Activated naive CD8-positive, alpha-beta T cell treated with anti-CD3 and anti-CD28 coated beads, Interleukin-2, amount 10 ng/mL, durations not matched to agents 7 days and 5 days (primary cell): ENCODE measurements around the gene GPR142. TPM values are rescaled to one million over a fixed set of nuclear protein-coding genes. Genes with fewer than 3 reads are reported as not detected.

Experiments
- ATAC-seq: fragments of 150-1000 bp; cut with Tn5 transposase; one replicate; pipeline ENCODE4 v1.10.0; 2021; ENCODE audit warnings: low read depth, moderate library complexity
- POLR2A ChIA-PET: fragments of 350-600 bp; sonication (Branson Sonifier 250); formaldehyde crosslinking; loops from one replicate; lab custom pipeline; 2021; ENCODE audit warnings: antibody characterized with exemption; lab: Charles Lee
- DNase-seq: peaks from one replicate; pipeline ENCODE4 v3.0.0; 2021
- H3K27ac Mint-ChIP-seq: one replicate; pipeline ENCODE4 v1.8.0; 2022; ENCODE audit warnings: mild to moderate bottlenecking, mixed read lengths
- H3K27me3 Mint-ChIP-seq: one replicate; pipeline ENCODE4 v1.8.0; 2022; ENCODE audit warnings: mild to moderate bottlenecking, moderate library complexity, mixed read lengths
- H3K36me3 Mint-ChIP-seq: one replicate; pipeline ENCODE4 v1.8.0; 2021; ENCODE audit warnings: mild to moderate bottlenecking, mixed read lengths
- H3K4me1 Mint-ChIP-seq: one replicate; pipeline ENCODE4 v1.8.0; 2021; ENCODE audit warnings: mixed read lengths
- H3K4me3 Mint-ChIP-seq: one replicate; pipeline ENCODE4 v1.8.0; 2022; ENCODE audit warnings: mild to moderate bottlenecking, moderate library complexity, mixed read lengths
- H3K9me3 Mint-ChIP-seq: one replicate; pipeline ENCODE4 v1.8.0; 2021; ENCODE audit warnings: mixed read lengths
- total RNA-seq, 2 experiments: library from RNA; stranded (reverse); gene quantifications; one replicate each; pipeline ENCODE4 v1.2.3, GENCODE V29; 2021

Gene GPR142
- total RNA-seq, 2 experiments from 2014 or later, result not detected

DNA sequence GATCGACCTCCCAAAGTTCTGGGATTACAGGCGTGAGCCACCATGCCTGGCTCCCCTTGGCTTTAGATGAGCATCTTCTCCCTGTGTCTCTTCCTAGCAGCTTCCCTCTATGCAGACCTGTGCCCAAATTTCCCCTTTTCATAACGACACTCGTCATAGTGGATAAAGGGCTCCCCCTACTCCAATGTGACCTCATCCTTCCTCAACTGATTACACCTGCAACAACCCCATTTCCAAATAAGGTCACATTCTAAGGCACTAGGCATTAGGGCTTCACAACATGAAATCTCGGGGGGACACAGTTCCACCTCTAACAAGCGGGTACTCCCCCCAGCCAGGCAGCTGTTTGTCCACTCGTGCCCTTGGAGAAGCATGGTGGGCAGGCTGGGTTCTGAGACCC, 31.0 kb upstream of the GPR142 start:
- no peak overlapping the region for H3K27ac Mint-ChIP-seq
- no peak for ATAC-seq
- no peak for DNase-seq
- no peaks in the 10 kb centered on the region for H3K9me3 Mint-ChIP-seq
- no peaks in the 10 kb centered on the region for H3K36me3 Mint-ChIP-seq
- H3K4me3 Mint-ChIP-seq, result no peak overlapping the region
- POLR2A ChIA-PET, result no interaction called here
- peaks cover 12% of the 10 kb centered on the region for H3K4me1 Mint-ChIP-seq
- peaks cover 4% of the 10 kb centered on the region for H3K27me3 Mint-ChIP-seq

DNA sequence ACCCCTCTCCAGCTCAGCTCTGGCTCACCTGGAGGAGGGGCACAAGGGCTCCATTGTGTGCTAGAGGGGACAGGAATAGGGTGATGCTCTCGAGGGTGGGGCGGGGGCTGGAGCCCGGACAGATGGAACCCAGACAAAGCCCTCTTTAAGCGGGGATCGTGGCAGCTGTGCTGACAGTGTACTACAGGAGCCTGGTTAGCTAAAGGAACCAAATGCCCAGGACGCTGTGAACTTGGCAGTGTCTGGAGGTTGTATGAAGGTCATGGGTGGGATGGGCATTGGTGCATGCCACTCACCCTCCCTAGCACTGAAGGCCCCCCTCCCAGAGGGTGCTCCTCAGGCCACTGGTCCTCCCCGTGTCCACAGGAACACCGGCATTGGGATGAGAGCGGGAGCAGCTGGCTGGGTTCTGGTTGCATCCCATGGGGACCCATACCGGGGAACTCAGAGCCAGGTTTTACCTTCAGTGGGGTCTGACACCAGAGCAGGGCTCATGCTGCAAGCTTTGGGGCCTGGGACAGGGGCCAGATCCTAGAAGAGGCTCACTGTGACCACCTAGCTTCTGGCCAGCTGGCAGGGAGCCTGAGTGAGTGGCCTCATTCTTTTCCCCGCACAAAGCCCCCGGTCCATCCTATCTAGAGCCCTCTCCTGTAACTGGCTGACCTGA, 29.3 kb upstream of the GPR142 start:
- POLR2A ChIA-PET, result no interaction called here
- Mint-ChIP-seq H3K27me3 (peaks cover 4% of the 10 kb centered on the region), H3K36me3 (no peaks in the 10 kb centered on the region), H3K4me3 (no peak overlapping the region), H3K9me3 (no peaks in the 10 kb centered on the region), H3K27ac (no peak overlapping the region), H3K4me1 (peaks cover 10% of the 10 kb centered on the region)
- DNase-seq (no peak), ATAC-seq (no peak)

DNA sequence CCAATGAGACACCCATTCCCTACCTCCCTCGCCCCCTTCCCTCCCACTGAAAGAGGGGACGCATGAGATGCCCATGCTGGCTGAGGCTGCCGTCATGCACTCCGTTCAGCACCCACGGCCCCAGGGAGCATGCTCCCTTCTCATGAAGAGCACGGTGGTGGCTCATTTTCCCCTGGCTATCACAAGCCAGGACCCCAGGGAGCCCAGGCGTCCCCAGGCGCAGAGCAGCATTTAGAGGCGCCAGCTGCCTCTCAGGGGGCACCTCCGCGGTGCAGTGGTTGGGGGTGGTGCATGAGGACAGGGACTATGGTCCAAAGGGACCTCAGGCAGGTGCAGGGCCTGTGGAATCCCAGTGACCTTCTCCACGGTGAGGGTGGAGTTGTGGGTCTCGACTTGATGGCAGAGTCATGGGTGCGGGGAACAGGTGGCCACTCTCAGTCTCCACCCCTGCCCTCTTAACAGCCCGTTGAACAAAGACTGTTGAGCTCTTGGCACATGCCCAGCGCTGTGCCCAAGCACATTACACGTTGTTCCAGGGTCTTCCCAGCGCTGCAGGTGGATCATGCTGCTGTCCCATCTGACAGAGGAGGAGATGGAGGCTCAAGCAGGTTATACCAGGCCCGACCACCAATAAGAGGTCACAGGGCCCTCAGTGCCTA, 27.6 kb upstream of the GPR142 start:
- POLR2A ChIA-PET, result no interaction called here
- Mint-ChIP-seq H3K27me3 (peaks cover 4% of the 10 kb centered on the region), H3K4me3 (no peak overlapping the region), H3K9me3 (no peaks in the 10 kb centered on the region), H3K36me3 (no peaks in the 10 kb centered on the region), H3K4me1 (peaks cover 3% of the 10 kb centered on the region), H3K27ac (no peak overlapping the region)
- DNase-seq, result no peak
- no peak for ATAC-seq

DNA sequence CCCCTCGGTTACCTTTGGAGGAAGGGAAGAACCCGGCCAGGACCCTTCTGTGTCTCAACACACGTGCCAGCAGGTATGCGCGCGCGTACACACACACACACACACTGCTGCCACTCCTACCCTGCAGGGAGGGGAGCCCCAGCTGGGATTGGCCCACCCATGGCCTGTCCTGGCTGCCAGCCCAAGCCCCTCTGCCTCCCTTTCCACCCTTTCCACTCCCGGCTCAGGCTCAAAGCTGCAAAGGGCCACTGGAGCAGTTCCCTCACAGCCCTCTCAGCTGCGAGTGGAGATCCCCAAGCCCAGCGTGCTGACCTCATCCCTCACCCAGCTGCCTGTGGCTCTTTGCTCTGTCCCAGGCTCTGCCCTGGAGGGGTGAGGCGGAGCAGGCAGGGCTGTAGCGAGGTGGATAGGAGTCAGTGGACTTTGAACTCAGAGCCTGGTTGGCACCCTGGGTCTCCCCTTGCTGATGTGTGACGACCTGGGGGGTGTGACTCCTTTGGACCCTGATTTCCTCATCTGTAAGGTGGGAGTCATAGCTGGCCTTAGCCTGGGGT, 26.8 kb upstream of the GPR142 start:
- no peaks in the 10 kb centered on the region for H3K4me1 Mint-ChIP-seq
- no peak for DNase-seq

DNA sequence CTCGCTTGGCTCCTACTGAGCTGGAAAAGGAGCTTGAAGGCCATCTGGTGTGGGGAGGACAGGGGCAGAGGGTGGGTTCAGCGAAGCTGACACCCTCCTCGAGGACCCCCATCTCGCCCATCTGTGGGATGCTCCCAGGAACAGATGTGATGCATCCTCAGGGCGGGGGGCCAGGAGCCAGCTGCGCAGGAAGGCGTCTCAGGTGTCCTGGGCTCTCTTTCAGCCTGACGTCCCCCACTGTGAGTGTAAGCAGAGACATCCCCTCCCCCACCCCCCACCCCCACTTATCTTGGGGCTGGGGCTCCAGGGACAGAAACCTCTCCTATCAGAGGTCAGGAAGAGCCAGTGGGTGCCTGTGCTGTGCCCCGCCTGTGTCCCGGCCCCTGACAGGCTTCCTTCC, 25.1 kb upstream of the GPR142 start:
- Mint-ChIP-seq H3K9me3 (no peaks in the 10 kb centered on the region), H3K4me3 (no peak overlapping the region), H3K27ac (no peak overlapping the region), H3K27me3 (peaks cover 9% of the 10 kb centered on the region), H3K4me1 (no peaks in the 10 kb centered on the region), H3K36me3 (no peaks in the 10 kb centered on the region)
- DNase-seq, result no peak
- no peak for ATAC-seq
- POLR2A ChIA-PET, result no interaction called here

More for the DNA sequence above, 26.8 kb upstream of the GPR142 start:
- H3K4me3 Mint-ChIP-seq, result no peak overlapping the region
- POLR2A ChIA-PET, result no interaction called here
- no peak overlapping the region for H3K27ac Mint-ChIP-seq
- H3K9me3 Mint-ChIP-seq, result no peaks in the 10 kb centered on the region
- no peak for ATAC-seq
- no peaks in the 10 kb centered on the region for H3K36me3 Mint-ChIP-seq
- H3K27me3 Mint-ChIP-seq, result peaks cover 6% of the 10 kb centered on the region

DNA sequence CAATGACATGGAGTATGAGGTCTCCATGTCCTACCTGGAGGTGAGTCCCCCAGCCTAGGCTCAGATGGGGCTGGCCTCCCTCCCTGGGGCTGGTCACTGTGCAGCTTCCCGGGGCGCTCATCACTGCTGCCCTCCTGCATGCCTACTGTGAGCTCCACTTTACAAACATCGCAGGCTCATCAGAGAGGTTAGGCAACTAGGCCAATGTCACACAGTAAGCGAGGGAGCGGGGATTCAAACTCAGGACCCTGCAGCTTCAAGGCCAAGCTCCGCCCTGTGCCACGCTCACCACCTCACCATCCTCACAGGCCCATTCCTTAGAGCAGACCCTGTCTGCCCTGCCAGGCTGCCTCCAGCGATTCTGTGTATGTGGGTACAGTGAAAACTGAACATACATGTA, 24.2 kb upstream of the GPR142 start:
- no peaks in the 10 kb centered on the region for H3K4me1 Mint-ChIP-seq
- H3K4me3 Mint-ChIP-seq, result no peak overlapping the region
- no peak for DNase-seq
- no peak for ATAC-seq
- no peaks in the 10 kb centered on the region for H3K36me3 Mint-ChIP-seq
- H3K27ac Mint-ChIP-seq, result no peak overlapping the region
- no peaks in the 10 kb centered on the region for H3K9me3 Mint-ChIP-seq
- POLR2A ChIA-PET, result no interaction called here
- peaks cover 5% of the 10 kb centered on the region for H3K27me3 Mint-ChIP-seq

DNA sequence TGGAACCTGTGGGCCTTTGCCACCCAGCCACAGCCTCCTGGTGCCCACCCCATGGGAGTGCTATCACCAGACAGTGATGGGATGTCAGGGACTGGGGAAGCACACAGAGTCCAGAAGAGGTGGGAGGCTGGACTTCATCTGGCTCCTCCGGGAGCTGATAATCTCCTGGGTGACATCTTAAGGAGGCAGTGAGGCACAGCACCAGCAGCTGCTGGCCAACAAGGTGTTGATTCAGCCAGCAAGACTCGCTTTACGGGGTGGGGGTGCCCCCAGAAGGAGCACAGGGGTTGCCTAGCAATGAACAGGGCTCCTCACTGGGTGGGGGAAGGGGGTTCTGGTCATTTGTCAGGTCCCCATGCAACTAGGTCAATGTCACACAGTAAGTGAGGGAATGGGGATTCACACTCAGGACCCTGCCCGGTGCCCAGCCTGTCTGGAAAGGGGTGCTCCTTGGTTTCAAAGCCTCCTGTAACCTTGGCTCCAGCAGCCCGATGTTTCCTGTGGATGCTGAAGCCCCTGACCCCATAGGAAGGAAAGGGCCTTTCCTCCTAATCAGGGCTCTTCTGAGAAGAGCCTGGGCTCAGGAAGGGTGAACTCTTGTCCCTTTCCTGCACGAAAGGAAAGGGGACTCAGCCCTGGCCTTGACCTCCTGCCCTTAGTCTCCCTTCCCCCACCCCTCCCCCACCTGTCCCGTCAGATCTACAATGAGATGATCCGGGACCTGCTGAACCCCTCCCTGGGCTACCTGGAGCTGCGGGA, 23.6 kb upstream of the GPR142 start:
- Mint-ChIP-seq H3K27me3 (peaks cover 8% of the 10 kb centered on the region), H3K4me1 (no peaks in the 10 kb centered on the region), H3K9me3 (no peaks in the 10 kb centered on the region), H3K27ac (no peak overlapping the region), H3K36me3 (no peaks in the 10 kb centered on the region), H3K4me3 (no peak overlapping the region)
- ATAC-seq (no peak), DNase-seq (no peak)
- POLR2A ChIA-PET, result no interaction called here

DNA sequence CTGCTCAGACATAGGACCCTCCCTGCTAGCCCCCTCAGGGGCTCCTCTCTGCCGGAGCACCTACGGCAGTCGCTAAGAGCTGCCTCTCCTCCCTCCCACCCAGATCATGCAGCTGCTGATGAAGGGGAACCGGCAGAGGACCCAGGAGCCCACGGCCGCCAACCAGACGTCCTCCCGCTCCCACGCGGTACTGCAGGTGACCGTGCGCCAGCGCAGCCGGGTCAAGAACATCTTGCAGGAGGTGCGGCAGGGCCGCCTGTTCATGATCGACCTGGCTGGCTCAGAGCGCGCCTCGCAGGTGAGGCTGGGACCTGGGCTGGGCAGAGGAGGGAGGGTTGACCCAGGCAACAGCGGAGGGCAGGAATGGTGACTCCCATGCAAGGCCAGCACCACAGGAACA, 22.6 kb upstream of the GPR142 start:
- no peak for DNase-seq
- POLR2A ChIA-PET, result no interaction called here

DNA sequence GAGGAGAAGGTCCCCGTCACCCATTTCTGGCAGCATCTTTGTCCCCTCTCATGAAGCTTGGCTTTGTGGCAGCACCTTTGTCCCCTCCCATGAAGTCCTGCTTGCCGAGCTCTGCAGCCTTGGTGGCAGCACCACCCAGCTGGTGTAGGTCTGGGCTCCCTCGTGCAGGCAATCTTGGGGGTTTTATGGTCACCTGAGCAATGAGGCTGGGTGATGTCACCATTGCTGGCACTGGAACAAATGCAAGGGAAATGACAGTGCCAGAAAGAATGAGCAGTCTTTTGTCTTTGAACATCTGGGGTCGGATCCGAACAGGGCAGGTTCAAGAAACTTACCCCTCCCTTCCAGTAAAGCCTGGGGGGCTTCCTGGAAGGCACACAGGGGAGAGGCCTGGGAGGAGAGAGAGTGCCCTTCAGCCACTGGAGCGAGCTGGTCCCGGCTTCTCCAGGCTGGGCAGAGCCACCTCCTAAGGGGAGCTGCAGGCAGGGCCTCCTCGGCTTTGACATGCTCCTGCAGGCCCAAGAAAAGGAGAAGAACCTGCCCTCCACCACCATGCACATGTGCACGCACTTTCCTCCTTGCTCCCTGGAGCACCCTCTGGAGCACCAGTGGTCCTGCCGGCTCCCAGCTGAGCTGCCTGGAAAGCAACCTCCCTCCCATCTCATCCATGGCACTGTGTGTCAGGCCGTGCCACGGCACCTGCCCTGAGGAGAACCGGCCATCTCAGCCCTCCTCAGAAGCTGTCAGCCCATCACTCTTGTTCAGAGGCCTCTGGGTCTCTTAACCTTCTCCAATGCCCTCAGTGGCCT, 21.7 kb upstream of the GPR142 start:
- Mint-ChIP-seq H3K27me3 (peaks cover 14% of the 10 kb centered on the region), H3K4me3 (no peak overlapping the region), H3K4me1 (no peaks in the 10 kb centered on the region), H3K36me3 (no peaks in the 10 kb centered on the region), H3K27ac (no peak overlapping the region), H3K9me3 (no peaks in the 10 kb centered on the region)
- ATAC-seq (no peak), DNase-seq (no peak)
- POLR2A ChIA-PET, result no interaction called here

More for the DNA sequence above, 22.6 kb upstream of the GPR142 start:
- H3K27me3 Mint-ChIP-seq, result peaks cover 9% of the 10 kb centered on the region
- H3K4me1 Mint-ChIP-seq, result no peaks in the 10 kb centered on the region
- ATAC-seq, result no peak
- H3K4me3 Mint-ChIP-seq, result no peak overlapping the region
- no peak overlapping the region for H3K27ac Mint-ChIP-seq
- H3K36me3 Mint-ChIP-seq, result no peaks in the 10 kb centered on the region
- H3K9me3 Mint-ChIP-seq, result no peaks in the 10 kb centered on the region

DNA sequence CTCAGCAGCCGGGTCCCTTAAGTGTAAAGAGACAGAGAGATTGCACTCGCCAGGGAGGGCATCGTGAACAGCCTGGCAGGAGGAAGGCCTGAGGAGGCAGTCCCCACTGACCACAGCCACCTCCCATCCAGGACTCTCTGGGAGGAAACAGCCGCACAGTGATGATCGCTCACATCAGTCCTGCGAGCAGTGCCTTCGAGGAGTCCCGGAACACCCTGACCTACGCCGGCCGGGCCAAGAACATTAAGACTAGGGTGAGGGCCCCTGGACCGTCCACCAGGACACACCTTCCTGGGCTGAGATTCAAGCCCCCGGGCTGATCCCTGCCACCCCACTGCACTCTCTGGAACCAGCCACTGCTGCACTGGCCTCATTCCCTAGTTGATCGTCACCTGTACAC, 19.7 kb upstream of the GPR142 start:
- DNase-seq (no peak), ATAC-seq (no peak)
- no peaks in the 10 kb centered on the region for H3K4me1 Mint-ChIP-seq
- no peaks in the 10 kb centered on the region for H3K9me3 Mint-ChIP-seq
- no peaks in the 10 kb centered on the region for H3K36me3 Mint-ChIP-seq
- POLR2A ChIA-PET, result no interaction called here
- no peak overlapping the region for H3K4me3 Mint-ChIP-seq
- no peak overlapping the region for H3K27ac Mint-ChIP-seq
- peaks cover 24% of the 10 kb centered on the region for H3K27me3 Mint-ChIP-seq

DNA sequence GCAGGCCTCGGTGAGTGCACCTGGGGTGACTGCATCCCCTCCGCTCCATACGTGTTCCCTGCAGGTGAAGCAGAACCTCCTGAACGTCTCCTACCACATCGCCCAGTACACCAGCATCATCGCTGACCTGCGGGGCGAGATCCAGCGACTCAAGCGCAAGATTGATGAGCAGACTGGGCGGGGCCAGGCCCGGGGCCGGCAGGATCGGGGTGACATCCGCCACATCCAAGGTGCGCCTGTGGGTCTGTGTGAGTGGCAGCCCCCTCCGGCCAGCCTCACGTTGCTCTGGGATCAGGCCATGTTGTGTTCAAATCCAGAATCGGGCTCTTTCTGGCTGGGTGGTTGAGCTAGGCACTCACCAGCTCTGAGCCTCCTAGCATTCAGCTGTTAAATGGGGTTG, 18.2 kb upstream of the GPR142 start:
- Mint-ChIP-seq H3K36me3 (no peaks in the 10 kb centered on the region), H3K4me3 (no peak overlapping the region), H3K27me3 (peaks cover 39% of the 10 kb centered on the region), H3K9me3 (no peaks in the 10 kb centered on the region), H3K4me1 (no peaks in the 10 kb centered on the region), H3K27ac (no peak overlapping the region)
- POLR2A ChIA-PET, result no interaction called here
- ATAC-seq (no peak), DNase-seq (no peak)

DNA sequence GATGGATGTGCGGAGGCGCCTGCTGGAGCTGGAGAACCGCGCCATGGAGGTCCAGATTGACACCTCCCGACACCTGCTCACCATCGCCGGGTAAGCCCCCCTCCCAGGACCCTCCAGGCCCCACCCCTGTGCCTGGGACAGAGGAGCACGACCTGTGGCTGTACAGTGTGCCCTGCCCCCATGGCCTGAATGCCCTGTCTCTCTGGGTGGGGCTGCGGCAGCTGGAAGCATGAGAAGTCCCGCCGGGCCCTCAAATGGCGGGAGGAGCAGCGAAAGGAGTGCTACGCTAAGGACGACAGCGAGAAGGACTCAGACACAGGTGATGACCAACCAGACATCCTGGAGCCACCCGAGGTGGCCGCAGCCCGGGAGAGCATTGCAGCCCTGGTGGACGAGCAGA, 16.8 kb upstream of the GPR142 start:
- Mint-ChIP-seq H3K4me3 (no peak overlapping the region), H3K27ac (no peak overlapping the region)

DNA sequence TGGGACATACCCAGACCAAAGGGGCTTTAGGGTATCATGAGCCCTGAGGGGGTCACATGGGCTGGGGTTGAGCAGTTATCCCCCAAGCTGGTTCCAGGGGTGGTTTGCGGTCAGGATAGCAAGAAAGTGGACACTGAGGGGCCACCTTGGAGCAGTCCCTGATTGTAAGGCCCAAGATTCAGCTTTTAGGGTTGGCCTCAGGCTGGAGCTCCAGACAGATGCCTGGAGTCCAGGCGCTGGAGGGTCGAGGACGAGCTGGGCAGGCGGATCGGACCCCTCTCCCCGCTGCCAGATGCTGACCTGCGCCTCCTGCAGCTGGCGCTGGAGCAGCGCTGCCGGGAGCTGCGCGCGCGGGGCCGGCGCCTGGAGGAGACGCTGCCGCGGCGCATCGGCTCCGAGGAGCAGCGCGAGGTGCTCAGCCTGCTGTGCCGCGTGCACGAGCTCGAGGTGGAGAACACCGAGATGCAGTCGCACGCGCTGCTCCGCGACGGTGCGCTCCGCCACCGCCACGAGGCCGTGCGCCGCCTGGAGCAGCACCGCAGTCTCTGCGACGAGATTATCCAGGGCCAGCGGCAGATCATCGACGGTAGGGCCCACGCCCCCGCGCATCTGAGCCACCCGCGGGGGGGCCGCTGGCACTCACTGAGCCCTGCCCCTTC, 15.6 kb upstream of the GPR142 start:
- peaks cover 2% of the 10 kb centered on the region for H3K4me1 Mint-ChIP-seq
- H3K27me3 Mint-ChIP-seq, result peaks cover 54% of the 10 kb centered on the region
- H3K36me3 Mint-ChIP-seq, result no peaks in the 10 kb centered on the region
- DNase-seq (no peak), ATAC-seq (peak; percentile 25)
- POLR2A ChIA-PET, result no interaction called here
- H3K27ac Mint-ChIP-seq, result no peak overlapping the region
- no peak overlapping the region for H3K4me3 Mint-ChIP-seq
- no peaks in the 10 kb centered on the region for H3K9me3 Mint-ChIP-seq

More for the DNA sequence above, 16.8 kb upstream of the GPR142 start:
- H3K27me3 Mint-ChIP-seq, result peaks cover 50% of the 10 kb centered on the region
- H3K9me3 Mint-ChIP-seq, result no peaks in the 10 kb centered on the region
- H3K4me1 Mint-ChIP-seq, result no peaks in the 10 kb centered on the region
- DNase-seq, result no peak
- ATAC-seq, result no peak
- H3K36me3 Mint-ChIP-seq, result no peaks in the 10 kb centered on the region
- POLR2A ChIA-PET, result no interaction called here
